A673 (cell line): ENCODE results near the gene KRT86.

ENCODE experiments used
- EZH2 ChIP-seq: fragments of 200-600 bp; sonication (generic); IDR thresholded peaks from 2 replicates; pipeline ENCODE4 v1.6.1; 2017; ENCODE audit warnings: borderline replicate concordance, low read depth, mild to moderate bottlenecking, mixed read lengths, antibody characterized with exemption, low read length; ENCODE audit not compliant: poor library complexity, severe bottlenecking
- TF ChIP-seq, protein P1 (sequence below): fragments of 300-800, 200-600 bp; sonication (generic); conservative IDR thresholded peaks from 2 replicates; pipeline ENCODE4 v1.5.1; 2017; ENCODE audit warnings: low read depth, mild to moderate bottlenecking, antibody characterized with exemption, low read length, moderate library complexity, mixed read lengths

DNA sequence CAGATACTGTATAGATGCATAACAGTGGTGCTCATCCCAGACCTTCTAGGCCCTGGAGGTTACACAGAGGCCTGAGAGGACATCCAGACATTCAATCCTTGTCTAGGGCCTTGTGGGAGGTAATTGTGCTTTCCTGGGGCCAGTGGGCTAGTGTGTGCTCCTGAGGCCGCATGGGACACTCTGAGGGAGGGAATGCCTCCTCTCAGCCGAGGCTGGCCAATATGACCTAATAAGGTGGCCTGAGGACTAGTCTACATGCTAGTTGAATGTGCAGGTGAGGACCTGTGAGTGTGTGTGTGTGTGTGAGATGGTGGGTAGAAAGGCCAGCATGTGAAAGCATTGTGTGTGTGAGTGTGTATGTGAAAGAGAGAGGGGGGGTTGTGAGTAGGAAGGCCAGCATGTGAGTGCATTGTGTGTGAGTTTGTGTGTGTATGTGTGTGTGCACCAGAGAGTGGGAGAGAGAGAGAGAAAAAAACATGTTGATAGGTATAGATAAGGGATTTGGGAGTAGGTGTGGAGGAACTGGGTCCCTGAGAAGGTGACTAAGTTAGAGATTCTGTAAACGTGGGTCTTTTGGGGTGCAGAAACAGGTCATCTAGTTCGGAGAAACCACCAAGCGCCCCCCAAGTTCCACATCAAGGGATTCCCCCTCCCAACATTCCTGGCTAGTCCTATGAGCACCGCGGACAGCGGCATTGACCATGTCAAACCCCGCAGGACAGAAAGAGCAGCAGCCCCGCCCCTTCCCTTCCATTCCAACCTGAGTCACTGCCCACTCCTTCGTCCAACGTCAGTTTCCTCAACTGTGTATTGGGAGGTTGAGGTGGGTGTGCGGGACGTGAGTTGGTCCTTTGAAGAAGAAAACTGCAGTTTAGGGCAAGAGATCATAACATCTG lies 26.6 kb downstream of the KRT86 start:
- TF ChIP-seq, protein P1, sequence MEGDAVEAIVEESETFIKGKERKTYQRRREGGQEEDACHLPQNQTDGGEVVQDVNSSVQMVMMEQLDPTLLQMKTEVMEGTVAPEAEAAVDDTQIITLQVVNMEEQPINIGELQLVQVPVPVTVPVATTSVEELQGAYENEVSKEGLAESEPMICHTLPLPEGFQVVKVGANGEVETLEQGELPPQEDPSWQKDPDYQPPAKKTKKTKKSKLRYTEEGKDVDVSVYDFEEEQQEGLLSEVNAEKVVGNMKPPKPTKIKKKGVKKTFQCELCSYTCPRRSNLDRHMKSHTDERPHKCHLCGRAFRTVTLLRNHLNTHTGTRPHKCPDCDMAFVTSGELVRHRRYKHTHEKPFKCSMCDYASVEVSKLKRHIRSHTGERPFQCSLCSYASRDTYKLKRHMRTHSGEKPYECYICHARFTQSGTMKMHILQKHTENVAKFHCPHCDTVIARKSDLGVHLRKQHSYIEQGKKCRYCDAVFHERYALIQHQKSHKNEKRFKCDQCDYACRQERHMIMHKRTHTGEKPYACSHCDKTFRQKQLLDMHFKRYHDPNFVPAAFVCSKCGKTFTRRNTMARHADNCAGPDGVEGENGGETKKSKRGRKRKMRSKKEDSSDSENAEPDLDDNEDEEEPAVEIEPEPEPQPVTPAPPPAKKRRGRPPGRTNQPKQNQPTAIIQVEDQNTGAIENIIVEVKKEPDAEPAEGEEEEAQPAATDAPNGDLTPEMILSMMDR: no peak
- no peak for TF ChIP-seq EZH2
